GM12891 (cell line): ENCODE data around the gene CFHR4.

Experiments used
- PAX5 ChIP-seq: IDR thresholded peaks from 2 replicates; pipeline ENCODE4 v1.6.1; 2011; ENCODE audit warnings: low read length, moderate library complexity, mild to moderate bottlenecking; ENCODE audit not compliant: insufficient read depth, severe bottlenecking
- POLR2A ChIP-seq: IDR thresholded peaks from 2 replicates; pipeline ENCODE4 v1.6.1; 2011; ENCODE audit warnings: low read depth, low read length, control low read depth
- POLR2AphosphoS5 ChIP-seq: IDR thresholded peaks from 2 replicates; pipeline ENCODE4 v1.6.1; 2011; ENCODE audit warnings: low read depth, low read length, control low read depth
- POU2F2 ChIP-seq: IDR thresholded peaks from 2 replicates; pipeline ENCODE4 v1.6.1; 2011; ENCODE audit warnings: low read depth, mild to moderate bottlenecking, control low read depth, low read length, moderate library complexity
- TAF1 ChIP-seq: IDR thresholded peaks from 2 replicates; pipeline ENCODE4 v1.6.1; 2011; ENCODE audit warnings: low read depth, low read length, control low read depth

GRCh38 chr1:196933531-196934189, 45.8 kb downstream of the CFHR4 start:
- TF ChIP-seq POLR2A: no peak
- TF ChIP-seq POLR2AphosphoS5: no peak
- TF ChIP-seq TAF1: no peak
- no peak for TF ChIP-seq POU2F2
- TF ChIP-seq PAX5: no peak
